Measurements from ENCODE around the gene ALDH5A1. TPM values are rescaled to one million over a fixed set of nuclear protein-coding genes. Genes with fewer than 3 reads are reported as not detected.
A peak's percentile ranks its signal among the peaks of the same experiment; 100 is the strongest.

Gene ALDH5A1
- total and polyA plus RNA-seq, 2 of the 13 experiments (the other 11 are each of a cell fraction or from before 2014, with no cell fraction given): 12.8 to 32.5 TPM

- TF ChIP-seq GRHL1 (CRISPR knock-in tag; conservative IDR thresholded peaks at IDR 0.05) (no peak), THYN1 (CRISPR knock-in tag; IDR thresholded peaks at IDR 0.05; ENCODE audit: borderline replicate concordance, low read depth) (no peak), IRF2 (CRISPR knock-in tag; IDR thresholded peaks at IDR 0.05) (peak; percentile 19; the same call in 1 of the 2 replicates), ZNF776 (CRISPR knock-in tag; IDR thresholded peaks at IDR 0.05) (no peak; the same call in none of the 2 replicates), ZNF484 (CRISPR knock-in tag; IDR thresholded peaks at IDR 0.05; ENCODE audit: borderline replicate concordance, low read depth) (no peak), POGZ (CRISPR knock-in tag; IDR thresholded peaks at IDR 0.05) (no peak; the same call in 1 of the 2 replicates), ZNF230 (CRISPR knock-in tag; IDR thresholded peaks at IDR 0.05) (peak; percentile 84; the same call in 1 of the 2 replicates), ZNF326 (CRISPR knock-in tag; IDR thresholded peaks at IDR 0.05; ENCODE audit: borderline replicate concordance) (no peak), ZNF614 (CRISPR knock-in tag; IDR thresholded peaks at IDR 0.05; ENCODE audit: borderline replicate concordance) (no peak), NFATC3 (CRISPR knock-in tag; IDR thresholded peaks at IDR 0.05) (peak; percentile 45; the same call in 1 of the 2 replicates), ZNF292 (CRISPR knock-in tag; IDR thresholded peaks at IDR 0.05; ENCODE audit: borderline replicate concordance, low read depth) (peak; percentile 84; the same call in 1 of the 2 replicates), RBM39 (IDR thresholded peaks at IDR 0.05; ENCODE audit: low read depth, low read length, poor library complexity, severe bottlenecking) (peak; percentile 61), GZF1 (CRISPR knock-in tag; IDR thresholded peaks at IDR 0.05) (no peak), CREM (IDR thresholded peaks at IDR 0.05) (no peak), CREM (CRISPR knock-in tag; IDR thresholded peaks at IDR 0.05) (no peak), ZNF124 (CRISPR knock-in tag; IDR thresholded peaks at IDR 0.05) (peak; percentile 86), REL (CRISPR knock-in tag; conservative IDR thresholded peaks at IDR 0.05) (no peak), ZBTB42 (CRISPR knock-in tag; IDR thresholded peaks at IDR 0.05) (no peak), EZH2 (conservative IDR thresholded peaks at IDR 0.05; ENCODE audit: low read depth, low read length) (no peak), MEIS2 (CRISPR knock-in tag; IDR thresholded peaks at IDR 0.05) (peak; percentile 20), ZNF451 (CRISPR knock-in tag; IDR thresholded peaks at IDR 0.05) (peak; percentile 92)
- TF ChIP-seq, protein P1, sequence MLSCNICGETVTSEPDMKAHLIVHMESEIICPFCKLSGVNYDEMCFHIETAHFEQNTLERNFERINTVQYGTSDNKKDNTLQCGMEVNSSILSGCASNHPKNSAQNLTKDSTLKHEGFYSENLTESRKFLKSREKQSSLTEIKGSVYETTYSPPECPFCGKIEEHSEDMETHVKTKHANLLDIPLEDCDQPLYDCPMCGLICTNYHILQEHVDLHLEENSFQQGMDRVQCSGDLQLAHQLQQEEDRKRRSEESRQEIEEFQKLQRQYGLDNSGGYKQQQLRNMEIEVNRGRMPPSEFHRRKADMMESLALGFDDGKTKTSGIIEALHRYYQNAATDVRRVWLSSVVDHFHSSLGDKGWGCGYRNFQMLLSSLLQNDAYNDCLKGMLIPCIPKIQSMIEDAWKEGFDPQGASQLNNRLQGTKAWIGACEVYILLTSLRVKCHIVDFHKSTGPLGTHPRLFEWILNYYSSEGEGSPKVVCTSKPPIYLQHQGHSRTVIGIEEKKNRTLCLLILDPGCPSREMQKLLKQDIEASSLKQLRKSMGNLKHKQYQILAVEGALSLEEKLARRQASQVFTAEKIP (CRISPR knock-in tag; IDR thresholded peaks at IDR 0.05; ENCODE audit: borderline replicate concordance): no peak
- TF ChIP-seq, protein P2, sequence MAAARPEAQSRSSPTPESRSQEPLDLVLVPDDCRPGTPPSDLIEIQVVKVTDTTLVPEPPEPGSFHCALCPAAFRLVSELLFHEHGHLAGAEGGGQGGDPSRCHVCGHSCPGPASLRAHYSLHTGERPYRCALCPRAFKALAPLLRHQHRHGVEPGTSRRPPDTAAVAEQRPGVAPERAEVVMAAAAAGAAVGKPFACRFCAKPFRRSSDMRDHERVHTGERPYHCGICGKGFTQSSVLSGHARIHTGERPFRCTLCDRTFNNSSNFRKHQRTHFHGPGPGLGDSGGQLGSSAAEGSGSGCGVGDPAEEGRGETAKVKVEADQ (CRISPR knock-in tag; IDR thresholded peaks at IDR 0.05; ENCODE audit: borderline replicate concordance): peak; percentile 92; the same call in 1 of the 2 replicates
These were observed at the start of gene ALDH5A1 (continued) for GRCh38 chr6:24494821-24495795.

All from HepG2 (cell line).